CD14-positive monocyte (primary cell): ENCODE results near the gene SLC4A11. TPM values are rescaled to one million over a fixed set of nuclear protein-coding genes. Genes with fewer than 3 reads are reported as not detected.

Experiments
- DNase-seq, 3 donors: peaks; one replicate each; pipeline ENCODE4 v3.0.0-alpha.2; 2011 to 2022
- H2AFZ ChIP-seq: 2 replicates; pipeline ENCODE4 v1.6.0; 2012; ENCODE audit warnings: mild to moderate bottlenecking, low read depth, low read length, inconsistent platforms; ENCODE audit not compliant: insufficient read depth, poor library complexity, severe bottlenecking
- H3K27ac ChIP-seq, 2 donors: 1 replicate in 1 of 2; 2 replicates in 1 of 2; pipeline ENCODE4 v1.5.1; 2012 to 2013; ENCODE audit warnings: low read length in 2 of 2, control low read depth in 1 of 2, inconsistent platforms in 1 of 2, low read depth in 1 of 2, mild to moderate bottlenecking in 1 of 2
- H3K27me3 ChIP-seq, 2 donors: one replicate each; pipeline versions ENCODE4 v1.6.0 to v1.6.1; 2011 to 2013; ENCODE audit warnings: low read length in 2 of 2; ENCODE audit not compliant: control insufficient read depth in 2 of 2, insufficient read depth in 2 of 2
- H3K36me3 ChIP-seq, 2 donors: replicated peaks in 1 of 2; 1 replicate in 1 of 2; 2 replicates in 1 of 2; pipeline versions ENCODE4 v1.5.1 to v1.6.1; 2012 to 2013; ENCODE audit warnings: low read length in 2 of 2, control low read depth in 1 of 2, inconsistent platforms in 1 of 2, mild to moderate bottlenecking in 1 of 2; ENCODE audit not compliant: insufficient read depth in 2 of 2, control insufficient read depth in 1 of 2
- H3K4me1 ChIP-seq, 2 donors: 1 replicate in 1 of 2; 2 replicates in 1 of 2; pipeline versions ENCODE4 v1.5.1 to v1.6.1; 2012 to 2013; ENCODE audit warnings: low read length in 2 of 2, control low read depth in 1 of 2, inconsistent platforms in 1 of 2, mild to moderate bottlenecking in 1 of 2, moderate library complexity in 1 of 2; ENCODE audit not compliant: insufficient read depth in 2 of 2, control insufficient read depth in 1 of 2
- H3K4me2 ChIP-seq: replicated peaks from 2 replicates; pipeline ENCODE3; 2012; ENCODE audit warnings: low read length, moderate library complexity, mild to moderate bottlenecking; ENCODE audit not compliant: poor library complexity, severe bottlenecking; ENCODE audit errors: extremely low read depth
- H3K4me3 ChIP-seq, 3 experiments: fragments of 200-600 bp in 1 of 3; sonication (generic) in 1 of 3; replicated peaks in 1 of 3; 1 replicate in 2 of 3; 2 replicates in 1 of 3; pipeline ENCODE4 v1.5.1; 2011 to 2013; ENCODE audit warnings: low read length in 3 of 3, mild to moderate bottlenecking in 3 of 3, control low read depth in 2 of 3, low read depth in 2 of 3, inconsistent platforms in 1 of 3, moderate library complexity in 1 of 3
- H3K79me2 ChIP-seq: 2 replicates; pipeline ENCODE4 v1.6.0; 2012; ENCODE audit warnings: mild to moderate bottlenecking, control low read depth, inconsistent platforms, low read length, moderate library complexity; ENCODE audit not compliant: insufficient read depth
- H3K9ac ChIP-seq: 2 replicates; pipeline ENCODE4 v1.6.0; 2017; ENCODE audit warnings: low read length, mild to moderate bottlenecking; ENCODE audit not compliant: insufficient read depth, poor library complexity, severe bottlenecking
- H3K9me3 ChIP-seq, 2 donors: replicated peaks in 1 of 2; 1 replicate in 1 of 2; 2 replicates in 1 of 2; pipeline versions ENCODE4 v1.5.1 to v1.6.1; 2012 to 2013; ENCODE audit warnings: low read length in 2 of 2, control low read depth in 1 of 2; ENCODE audit not compliant: control insufficient read depth in 1 of 2, insufficient read depth in 1 of 2
- H4K20me1 ChIP-seq: 2 replicates; pipeline ENCODE4 v1.6.0; 2012; ENCODE audit warnings: mild to moderate bottlenecking, low read length, control low read depth, moderate library complexity; ENCODE audit not compliant: insufficient read depth
- H3K27ac Mint-ChIP-seq, 7 donors: one replicate each; pipeline ENCODE4 v1.8.0; 2020; ENCODE audit warnings: mild to moderate bottlenecking in 7 of 7, mixed read lengths in 7 of 7, moderate library complexity in 6 of 7, inconsistent platforms in 2 of 7
- H3K27me3 Mint-ChIP-seq, 3 donors: one replicate each; pipeline ENCODE4 v1.8.0; 2021 to 2022; ENCODE audit warnings: low read depth in 3 of 3, mild to moderate bottlenecking in 3 of 3, mixed read lengths in 3 of 3, moderate library complexity in 3 of 3, inconsistent platforms in 1 of 3
- H3K36me3 Mint-ChIP-seq, 2 donors: one replicate each; pipeline ENCODE4 v1.8.0; 2020; ENCODE audit warnings: mixed read lengths in 2 of 2, inconsistent platforms in 1 of 2, mild to moderate bottlenecking in 1 of 2
- H3K4me1 Mint-ChIP-seq: one replicate; pipeline ENCODE4 v1.8.0; 2020; ENCODE audit warnings: mild to moderate bottlenecking, mixed read lengths
- H3K4me3 Mint-ChIP-seq, 2 donors: one replicate each; pipeline ENCODE4 v1.8.0; 2020; ENCODE audit warnings: mild to moderate bottlenecking in 2 of 2, mixed read lengths in 2 of 2, moderate library complexity in 1 of 2
- H3K9me3 Mint-ChIP-seq, 7 donors: one replicate each; pipeline ENCODE4 v1.8.0; 2020 to 2022; ENCODE audit warnings: mixed read lengths in 7 of 7, mild to moderate bottlenecking in 6 of 7, moderate library complexity in 6 of 7, inconsistent platforms in 2 of 7
- WGBS: methylation state at CpG from one replicate; pipeline ENCODE4 v1.1.5; 2013; ENCODE audit warnings: missing lambda C conversion rate; ENCODE audit not compliant: insufficient coverage; 5-methylcytosine and 5-hydroxymethylcytosine counted together
- intact Hi-C, 2 donors: fragments of 100-400 bp; cut with micrococcal nuclease; formaldehyde crosslinking; loops; one replicate each; pipeline versions ENCODE4 v1.15.0 to v1.15.1; 2023
- polyA plus RNA-seq, 3 donors: library from polyadenylated mRNA; depleted of rRNA in 1 of 3; unstranded in 2 of 3; stranded (reverse) in 1 of 3; fragments of 300-500 nt in 2 of 3; fragments of >200 nt in 1 of 3; fragmentation: Illumina TruSeq in 2 of 3; gene quantifications; 1 replicate in 2 of 3; 2 replicates in 1 of 3; pipeline ENCODE4 v1.2.3, GENCODE V29; 2012 to 2021
- TF ChIP-seq, protein P1 (sequence below): fragments of 200-600 bp; IDR thresholded peaks from one replicate; pipeline ENCODE4 v1.8.0; 2022; ENCODE audit warnings: antibody characterized with exemption, mild to moderate bottlenecking

SLC4A11 gene
- polyA plus RNA-seq, 3 donors = 0.11 to 0.33 TPM; not detected in 1

GRCh38 chr20:3208786-3209256 is 30.2 kb downstream of the SLC4A11 start:
- TF ChIP-seq, protein P1, sequence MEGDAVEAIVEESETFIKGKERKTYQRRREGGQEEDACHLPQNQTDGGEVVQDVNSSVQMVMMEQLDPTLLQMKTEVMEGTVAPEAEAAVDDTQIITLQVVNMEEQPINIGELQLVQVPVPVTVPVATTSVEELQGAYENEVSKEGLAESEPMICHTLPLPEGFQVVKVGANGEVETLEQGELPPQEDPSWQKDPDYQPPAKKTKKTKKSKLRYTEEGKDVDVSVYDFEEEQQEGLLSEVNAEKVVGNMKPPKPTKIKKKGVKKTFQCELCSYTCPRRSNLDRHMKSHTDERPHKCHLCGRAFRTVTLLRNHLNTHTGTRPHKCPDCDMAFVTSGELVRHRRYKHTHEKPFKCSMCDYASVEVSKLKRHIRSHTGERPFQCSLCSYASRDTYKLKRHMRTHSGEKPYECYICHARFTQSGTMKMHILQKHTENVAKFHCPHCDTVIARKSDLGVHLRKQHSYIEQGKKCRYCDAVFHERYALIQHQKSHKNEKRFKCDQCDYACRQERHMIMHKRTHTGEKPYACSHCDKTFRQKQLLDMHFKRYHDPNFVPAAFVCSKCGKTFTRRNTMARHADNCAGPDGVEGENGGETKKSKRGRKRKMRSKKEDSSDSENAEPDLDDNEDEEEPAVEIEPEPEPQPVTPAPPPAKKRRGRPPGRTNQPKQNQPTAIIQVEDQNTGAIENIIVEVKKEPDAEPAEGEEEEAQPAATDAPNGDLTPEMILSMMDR = no peak
- peaks cover 20% of the 10 kb centered on the region for H3K4me1 Mint-ChIP-seq
- peaks cover 19 to 22% of the 10 kb centered on the region in 2 donors for H3K4me1 ChIP-seq
- H2AFZ ChIP-seq = peak overlapping the region; percentile 99
- H3K27me3 ChIP-seq = no peaks in the 10 kb centered on the region
- H3K9me3 ChIP-seq = no peaks in the 10 kb centered on the region
- DNase-seq = peak; percentile 27 to 41 (median 31)
- H3K4me3 ChIP-seq = peak overlapping the region; percentile 66 to 99 (median 97)
- intact Hi-C loops = no loop called here
- H3K4me3 Mint-ChIP-seq = peak overlapping the region; percentile 94 to 99
- H3K27me3 Mint-ChIP-seq = peaks cover 0 to 3% (median 0%) of the 10 kb centered on the region in 3 donors
- H3K79me2 ChIP-seq = peaks cover 44% of the 10 kb centered on the region
- H4K20me1 ChIP-seq = no peaks in the 10 kb centered on the region
- peak overlapping the region; percentile 93 for H3K9ac ChIP-seq
- peak overlapping the region; percentile 81 to 95 for H3K27ac ChIP-seq
- peaks cover 9 to 10% of the 10 kb centered on the region in 2 donors for H3K36me3 ChIP-seq
- H3K9me3 Mint-ChIP-seq = peaks cover 0 to 5% (median 0%) of the 10 kb centered on the region in 7 donors
- H3K27ac Mint-ChIP-seq = peak overlapping the region; percentile 86 to 94 (median 89)
- peak overlapping the region; percentile 82 for H3K4me2 ChIP-seq
- 0% methylated on average over 7 of the region's 10 CpGs for WGBS
- H3K36me3 Mint-ChIP-seq = peaks cover 11 to 12% of the 10 kb centered on the region in 2 donors

DNA sequence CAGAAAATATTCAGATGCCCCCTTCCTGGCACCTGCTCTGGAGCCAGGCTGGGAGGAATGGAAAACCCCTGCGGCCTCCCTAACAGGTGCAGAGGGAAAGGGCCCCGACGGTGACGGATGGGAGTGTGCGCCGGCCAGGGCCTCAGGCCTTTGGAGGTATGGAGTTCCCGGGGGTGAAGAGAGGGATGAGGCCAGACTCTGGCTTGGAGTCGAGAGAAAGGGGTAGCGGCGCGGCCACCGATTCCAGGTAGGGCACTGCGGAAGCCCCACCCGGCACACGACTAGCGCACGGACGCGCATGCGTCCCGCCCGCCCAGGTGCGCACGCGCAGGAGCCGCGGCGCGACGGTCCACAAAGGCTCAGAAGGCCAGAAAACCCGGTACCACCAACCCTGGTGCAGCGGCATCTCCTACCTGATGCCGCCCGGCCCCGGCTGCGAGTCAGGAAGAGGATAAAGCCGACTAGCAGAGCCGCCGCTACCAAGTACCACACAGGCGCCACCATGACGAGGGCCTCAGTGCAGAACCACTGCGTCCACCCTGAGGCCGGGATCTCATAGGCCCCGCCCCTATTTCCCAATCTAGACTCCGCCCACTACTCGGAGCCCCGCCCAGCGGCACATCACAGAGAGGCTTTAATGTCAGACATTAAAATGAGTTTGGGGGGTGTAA is 34.7 kb downstream of the SLC4A11 start, which contains the start of gene DDRGK1:
TSS of gene DDRGK1 (minus strand) at position 559 of the 671 bp plus-strand sequence. CDS start at position 504, 55 bp downstream.
- H3K27me3 ChIP-seq = no peaks in the 10 kb centered on the region
- TF ChIP-seq, protein P1 = no peak

More for the DNA sequence above, 34.7 kb downstream of the SLC4A11 start, which contains the start of gene DDRGK1:
- Histone ChIP-seq H3K4me2 (peak within 1 kb of the TSS; percentile 96), H3K79me2 (peaks cover 25% of the 10 kb centered on the region), H3K4me1 (peaks cover 19 to 23% of the 10 kb centered on the region in 2 donors), H3K36me3 (peaks cover 15 to 24% of the 10 kb centered on the region in 2 donors), H2AFZ (peak within 1 kb of the TSS; percentile 96), H3K4me3 (peak within 1 kb of the TSS; percentile 78 to 98 (median 79)), H3K27ac (peak within 1 kb of the TSS; percentile 14 to 79), H4K20me1 (no peaks in the 10 kb centered on the region), H3K9ac (peak within 1 kb of the TSS; percentile 76), H3K9me3 (no peaks in the 10 kb centered on the region)
- H3K9me3 Mint-ChIP-seq = peaks cover 0 to 2% (median 0%) of the 10 kb centered on the region in 7 donors
- WGBS = 0% methylated on average over 41 of the region's 48 CpGs
- peak; percentile 78 to 83 (median 80) for DNase-seq
- peaks cover 22 to 37% of the 10 kb centered on the region in 2 donors for H3K36me3 Mint-ChIP-seq
- H3K4me3 Mint-ChIP-seq = peak within 1 kb of the TSS; percentile 96 to 97
- intact Hi-C loops = loop anchor here in 1 of 2 donors (2.0 to 5.0 kb wide), 2 partner anchors 45 to 157 kb away; partner anchors contain the start of genes FASTKD5, MRPS26 and UBOX5
- peaks cover 20% of the 10 kb centered on the region for H3K4me1 Mint-ChIP-seq
- H3K27me3 Mint-ChIP-seq = peaks cover 0 to 2% (median 0%) of the 10 kb centered on the region in 3 donors
- H3K27ac Mint-ChIP-seq = peak within 1 kb of the TSS; percentile 55 to 94 (median 89)
